GM19438 (cell line): ENCODE data around the gene RBMS1.

Experiments used
- ATAC-seq: cut with Tn5 transposase; IDR thresholded peaks from one replicate; pipeline ENCODE4 v1.9.1; 2021; ENCODE audit warnings: low read depth; ENCODE audit not compliant: unreplicated experiment

The RBMS1 gene

GRCh38 chr2:160418398-160418765 is 75.2 kb downstream of the RBMS1 start:
- ATAC-seq = no peak

- no peak for ATAC-seq
These were observed 75.7 kb downstream of the RBMS1 start for GRCh38 chr2:160417745-160418397.

GRCh38 chr2:160415991-160416390 is 77.6 kb downstream of the RBMS1 start:
- ATAC-seq = no peak

- no peak for ATAC-seq
These were observed 81.7 kb downstream of the RBMS1 start for GRCh38 chr2:160411955-160412354.

- ATAC-seq = no peak
These were observed 82.4 kb downstream of the RBMS1 start for GRCh38 chr2:160411167-160411566.

GRCh38 chr2:160409480-160409879 is 84.1 kb downstream of the RBMS1 start:
- ATAC-seq = no peak

GRCh38 chr2:160408959-160409291 is 84.7 kb downstream of the RBMS1 start:
- ATAC-seq = no peak

GRCh38 chr2:160408173-160408958 is 85.2 kb downstream of the RBMS1 start:
- ATAC-seq = no peak

GRCh38 chr2:160407393-160408172 is 86.0 kb downstream of the RBMS1 start:
- ATAC-seq = peak; percentile 56

- peak; percentile 63 for ATAC-seq
These were observed 86.8 kb downstream of the RBMS1 start for GRCh38 chr2:160406591-160407392.

- no peak for ATAC-seq
These were observed 88.3 kb downstream of the RBMS1 start for GRCh38 chr2:160405077-160405867.

GRCh38 chr2:160402997-160403979 is 90.3 kb downstream of the RBMS1 start:
- no peak for ATAC-seq

- ATAC-seq = no peak
These were observed 91.1 kb downstream of the RBMS1 start for GRCh38 chr2:160402501-160402900.

GRCh38 chr2:160401895-160402294 is 91.7 kb downstream of the RBMS1 start:
- no peak for ATAC-seq

- ATAC-seq = no peak
These were observed 93.7 kb downstream of the RBMS1 start for GRCh38 chr2:160399880-160400279.

GRCh38 chr2:160397530-160397865 is 96.1 kb downstream of the RBMS1 start:
- ATAC-seq = no peak

- peak; percentile 100 for ATAC-seq
These were observed 99.5 kb downstream of the RBMS1 start for GRCh38 chr2:160394153-160394552.

- no peak for ATAC-seq
These were observed 101.4 kb downstream of the RBMS1 start for GRCh38 chr2:160392201-160392600.
